Measurements from ENCODE around the gene LIN7A. TPM values are rescaled to one million over a fixed set of nuclear protein-coding genes. Genes with fewer than 3 reads are reported as not detected.

LIN7A gene
- total RNA-seq, 1 donor from 2014 or later: 0.80 TPM

- Mint-ChIP-seq H3K4me3 (ENCODE audit: unreplicated experiment) (no peak overlapping the region), H3K9me3 (ENCODE audit: low read depth) (no peaks in the 10 kb centered on the region), H3K27ac (ENCODE audit: unreplicated experiment) (no peak overlapping the region), H3K27me3 (ENCODE audit: low read depth) (no peaks in the 10 kb centered on the region), H3K36me3 (ENCODE audit: low read depth) (no peaks in the 10 kb centered on the region), H3K4me1 (ENCODE audit: low read depth) (peaks cover 36% of the 10 kb centered on the region)
- no peak for DNase-seq (ENCODE audit: low spot score)
- TF ChIP-seq, protein P1, sequence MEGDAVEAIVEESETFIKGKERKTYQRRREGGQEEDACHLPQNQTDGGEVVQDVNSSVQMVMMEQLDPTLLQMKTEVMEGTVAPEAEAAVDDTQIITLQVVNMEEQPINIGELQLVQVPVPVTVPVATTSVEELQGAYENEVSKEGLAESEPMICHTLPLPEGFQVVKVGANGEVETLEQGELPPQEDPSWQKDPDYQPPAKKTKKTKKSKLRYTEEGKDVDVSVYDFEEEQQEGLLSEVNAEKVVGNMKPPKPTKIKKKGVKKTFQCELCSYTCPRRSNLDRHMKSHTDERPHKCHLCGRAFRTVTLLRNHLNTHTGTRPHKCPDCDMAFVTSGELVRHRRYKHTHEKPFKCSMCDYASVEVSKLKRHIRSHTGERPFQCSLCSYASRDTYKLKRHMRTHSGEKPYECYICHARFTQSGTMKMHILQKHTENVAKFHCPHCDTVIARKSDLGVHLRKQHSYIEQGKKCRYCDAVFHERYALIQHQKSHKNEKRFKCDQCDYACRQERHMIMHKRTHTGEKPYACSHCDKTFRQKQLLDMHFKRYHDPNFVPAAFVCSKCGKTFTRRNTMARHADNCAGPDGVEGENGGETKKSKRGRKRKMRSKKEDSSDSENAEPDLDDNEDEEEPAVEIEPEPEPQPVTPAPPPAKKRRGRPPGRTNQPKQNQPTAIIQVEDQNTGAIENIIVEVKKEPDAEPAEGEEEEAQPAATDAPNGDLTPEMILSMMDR (IDR thresholded peaks at IDR 0.05): no peak
Measured at GRCh38 chr12:80862531-80862930, 75.2 kb downstream of the LIN7A start.

DNA sequence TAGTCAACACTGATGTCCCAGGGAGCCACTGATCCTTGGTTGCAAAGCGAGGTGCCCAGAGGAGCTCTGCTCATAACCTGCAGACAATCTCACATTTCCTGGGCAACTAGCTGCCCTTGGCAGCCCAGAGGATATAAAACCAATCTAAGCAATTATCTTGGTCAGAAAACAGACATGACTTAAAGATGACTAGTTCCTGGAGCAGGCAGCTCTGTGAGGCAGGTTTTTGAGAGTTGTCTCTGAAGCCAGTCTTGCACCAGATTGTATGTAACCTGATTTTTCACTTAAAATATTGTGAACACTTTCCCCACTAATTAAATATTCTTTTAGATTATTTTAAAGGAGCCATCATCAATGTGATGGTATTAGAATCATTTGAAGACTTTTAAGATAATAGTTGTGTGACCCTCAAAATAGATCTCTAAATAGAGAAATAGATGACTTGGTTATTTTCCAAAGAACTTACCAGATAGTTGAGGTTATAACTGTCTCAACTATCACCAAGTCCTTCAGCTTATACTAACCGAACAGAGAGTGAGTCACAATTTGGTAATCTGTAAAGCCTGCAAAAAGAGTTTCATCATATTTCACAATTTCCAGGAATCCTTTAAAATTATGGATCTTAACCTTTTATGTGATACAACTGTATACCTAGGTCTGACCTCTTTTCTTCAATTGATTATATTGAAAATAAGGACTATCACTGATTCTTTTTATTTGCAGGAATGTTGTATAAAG is 75.9 kb downstream of the LIN7A start:
- no peak for DNase-seq (ENCODE audit: low spot score)
- H3K27ac Mint-ChIP-seq (ENCODE audit: unreplicated experiment): no peak overlapping the region
- H3K36me3 Mint-ChIP-seq (ENCODE audit: low read depth): no peaks in the 10 kb centered on the region
- no peak overlapping the region for H3K4me3 Mint-ChIP-seq (ENCODE audit: unreplicated experiment)
- peaks cover 3% of the 10 kb centered on the region for H3K9me3 Mint-ChIP-seq (ENCODE audit: low read depth)
- no peaks in the 10 kb centered on the region for H3K27me3 Mint-ChIP-seq (ENCODE audit: low read depth)
- TF ChIP-seq, protein P1 (IDR thresholded peaks at IDR 0.05): no peak
- peaks cover 44% of the 10 kb centered on the region for H3K4me1 Mint-ChIP-seq (ENCODE audit: low read depth)

GRCh38 chr12:80860928-80861327 is 76.8 kb downstream of the LIN7A start:
- H3K9me3 Mint-ChIP-seq (ENCODE audit: low read depth): peaks cover 3% of the 10 kb centered on the region

GRCh38 chr12:80860206-80860605 is 77.5 kb downstream of the LIN7A start:
- Mint-ChIP-seq H3K4me1 (ENCODE audit: low read depth) (peaks cover 44% of the 10 kb centered on the region), H3K27ac (ENCODE audit: unreplicated experiment) (no peak overlapping the region), H3K9me3 (ENCODE audit: low read depth) (peaks cover 3% of the 10 kb centered on the region), H3K27me3 (ENCODE audit: low read depth) (no peaks in the 10 kb centered on the region), H3K36me3 (ENCODE audit: low read depth) (no peaks in the 10 kb centered on the region), H3K4me3 (ENCODE audit: unreplicated experiment) (no peak overlapping the region)
- DNase-seq (ENCODE audit: low spot score): no peak
- TF ChIP-seq, protein P1 (IDR thresholded peaks at IDR 0.05): no peak

More at GRCh38 chr12:80860928-80861327, 76.8 kb downstream of the LIN7A start:
- H3K4me3 Mint-ChIP-seq (ENCODE audit: unreplicated experiment): no peak overlapping the region
- TF ChIP-seq, protein P1 (IDR thresholded peaks at IDR 0.05): no peak
- no peaks in the 10 kb centered on the region for H3K36me3 Mint-ChIP-seq (ENCODE audit: low read depth)
- DNase-seq (ENCODE audit: low spot score): no peak
- no peak overlapping the region for H3K27ac Mint-ChIP-seq (ENCODE audit: unreplicated experiment)
- H3K4me1 Mint-ChIP-seq (ENCODE audit: low read depth): peaks cover 48% of the 10 kb centered on the region
- H3K27me3 Mint-ChIP-seq (ENCODE audit: low read depth): no peaks in the 10 kb centered on the region

DNA sequence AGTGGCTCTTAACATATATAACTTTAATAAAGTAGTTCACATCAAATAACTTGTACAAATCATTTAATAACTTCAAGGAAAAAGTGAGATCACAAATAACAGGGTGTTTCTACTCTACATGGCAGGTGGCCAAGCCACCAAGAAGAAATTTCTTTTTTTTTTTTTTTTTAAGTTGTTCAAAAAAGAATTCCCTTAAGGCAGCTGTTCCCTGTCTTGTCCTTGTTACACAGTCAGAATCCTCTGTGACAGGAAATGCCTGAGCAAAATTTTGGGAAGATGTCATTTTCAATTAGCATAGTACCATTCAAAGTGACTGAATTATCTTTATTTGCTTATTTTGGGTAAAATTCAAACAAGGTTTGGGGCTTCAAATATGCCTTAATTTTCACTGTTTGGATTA is 79.4 kb downstream of the LIN7A start:
- Mint-ChIP-seq H3K27ac (ENCODE audit: unreplicated experiment) (no peak overlapping the region), H3K9me3 (ENCODE audit: low read depth) (peaks cover 3% of the 10 kb centered on the region), H3K4me1 (ENCODE audit: low read depth) (peaks cover 32% of the 10 kb centered on the region), H3K27me3 (ENCODE audit: low read depth) (no peaks in the 10 kb centered on the region), H3K4me3 (ENCODE audit: unreplicated experiment) (no peak overlapping the region), H3K36me3 (ENCODE audit: low read depth) (no peaks in the 10 kb centered on the region)
- TF ChIP-seq, protein P1 (IDR thresholded peaks at IDR 0.05): no peak
- no peak for DNase-seq (ENCODE audit: low spot score)

Measured in chondrocyte (in vitro differentiated cells).